ENCODE results near the gene CRNN.

DNA sequence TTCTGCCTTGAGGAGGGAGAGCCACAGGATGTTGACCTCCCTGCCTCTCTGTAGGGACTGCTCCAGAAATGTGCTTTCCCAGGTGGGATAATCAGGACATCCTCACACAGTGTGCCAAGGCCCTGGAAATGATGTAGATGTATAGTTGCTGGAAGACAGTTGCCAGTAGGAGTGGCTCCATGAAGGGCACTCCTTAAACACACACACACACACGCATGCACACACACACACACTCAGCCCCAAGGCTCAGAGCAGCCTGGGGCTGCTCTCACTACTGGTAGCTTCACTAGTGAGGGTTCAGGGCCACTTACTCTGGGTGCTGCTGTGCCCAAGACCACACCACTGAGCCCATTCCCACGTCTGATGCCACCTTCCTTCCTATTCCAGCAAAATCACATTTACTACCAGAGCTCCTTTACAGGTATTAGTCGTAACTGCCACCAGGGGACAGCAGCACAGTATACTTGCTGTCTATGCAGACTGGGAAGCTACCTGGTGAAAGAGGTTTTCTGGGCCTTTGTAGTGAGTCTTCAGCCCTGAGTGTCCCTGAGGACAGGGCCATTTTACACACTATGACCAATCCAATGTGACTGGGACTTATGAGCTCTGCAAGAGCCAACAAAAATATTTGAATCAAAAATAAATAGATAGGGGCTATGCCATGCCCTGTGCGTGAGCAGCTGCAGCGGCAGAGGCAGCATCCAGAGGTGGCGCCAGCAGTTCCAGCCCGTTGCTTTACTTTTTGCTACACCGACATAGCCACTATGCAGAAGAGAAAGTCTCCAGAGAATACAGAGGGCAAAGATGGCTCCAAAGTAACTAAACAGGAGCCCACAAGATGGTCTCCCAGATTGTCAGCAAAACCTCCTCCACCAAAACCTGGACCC lies 15.0 kb downstream of the CRNN start:
- no peak for TF ChIP-seq POLR2A (IDR thresholded peaks at IDR 0.05; ENCODE audit: low read depth, low read length)
- no peak for TF ChIP-seq POLR2AphosphoS5 (IDR thresholded peaks at IDR 0.05; ENCODE audit: low read depth, low read length)
- no peak for TF ChIP-seq TAF1 (IDR thresholded peaks at IDR 0.05; ENCODE audit: borderline replicate concordance, low read depth, low read length)
